RWPE1 (cell line): Measurements from ENCODE around the gene SPSB2.

Experiments used
- CTCF ChIA-PET: fragments of 350-600 bp; sonication (Branson Sonifier 250); formaldehyde crosslinking; extraction: SDS; loops from one replicate; lab custom pipeline; 2021; lab: Yijun Ruan, JAX
- POLR2A ChIA-PET: fragments of 400-600 bp; formaldehyde crosslinking; extraction: SDS; loops from one replicate; lab custom pipeline; 2020; ENCODE audit warnings: antibody characterized with exemption; ENCODE audit not compliant: low non-redundant PET; lab: Yijun Ruan, JAX
- DNase-seq: peaks from one replicate; pipeline ENCODE4 v3.0.0; 2012; ENCODE audit warnings: low spot score
- H3K27ac ChIP-seq: fragments of 450-650 bp; 2 replicates; pipeline ENCODE4 v1.5.1; 2017
- CTCF ChIP-seq: fragments of 450-650 bp; conservative IDR thresholded peaks from 2 replicates; pipeline ENCODE4 v1.5.1; 2017; ENCODE audit warnings: low read depth, mild to moderate bottlenecking

The SPSB2 gene

GRCh38 chr12:6855322-6855721 is 17.8 kb downstream of the SPSB2 start:
- no peak for TF ChIP-seq CTCF
- ChIA-PET POLR2A (no interaction called here), CTCF (interaction anchor here (1.3 kb wide), 1 partner anchor 14 kb away, joined by 6 read pairs; no protein-coding TSS in a partner anchor)
- no peak overlapping the region for H3K27ac ChIP-seq
- no peak for DNase-seq

GRCh38 chr12:6854036-6854435 is 19.1 kb downstream of the SPSB2 start:
- peak overlapping the region; percentile 37 for H3K27ac ChIP-seq
- ChIA-PET CTCF (interaction anchor here (0.6 to 1.3 kb wide), 3 partner anchors 11 to 193 kb away, joined by 3 to 6 read pairs (median 4); no protein-coding TSS in a partner anchor), POLR2A (no interaction called here)
- no peak for DNase-seq
- TF ChIP-seq CTCF, result no peak

DNA sequence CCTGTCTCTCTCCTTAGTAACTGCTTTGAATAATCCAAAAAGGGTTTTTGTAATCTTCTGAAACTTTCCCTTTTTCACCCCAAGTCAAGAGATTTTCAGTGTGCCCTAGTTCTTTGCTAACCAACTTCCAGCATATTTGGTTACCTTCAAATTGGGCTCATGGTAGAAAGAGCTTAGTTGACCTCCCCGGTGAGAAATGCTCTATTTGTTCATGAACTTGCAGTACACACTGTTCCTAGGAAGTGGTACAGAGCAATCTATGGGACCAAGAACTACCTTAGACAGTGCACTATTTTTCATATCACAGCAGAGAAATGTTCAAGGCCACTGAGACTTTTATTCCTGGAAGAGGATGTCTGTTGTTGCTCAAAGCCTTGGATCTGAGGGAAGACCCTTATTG is 19.5 kb downstream of the SPSB2 start:
- ChIA-PET CTCF (interaction anchor here (1.6 kb wide), 1 partner anchor 16 kb away, joined by 7 read pairs; no protein-coding TSS in a partner anchor), POLR2A (interaction anchor here (2.6 kb wide), 1 partner anchor 14 kb away, joined by 13 read pairs; the partner anchor contains the start of gene TPI1)
- peak overlapping the region; percentile 85 for H3K27ac ChIP-seq

DNA sequence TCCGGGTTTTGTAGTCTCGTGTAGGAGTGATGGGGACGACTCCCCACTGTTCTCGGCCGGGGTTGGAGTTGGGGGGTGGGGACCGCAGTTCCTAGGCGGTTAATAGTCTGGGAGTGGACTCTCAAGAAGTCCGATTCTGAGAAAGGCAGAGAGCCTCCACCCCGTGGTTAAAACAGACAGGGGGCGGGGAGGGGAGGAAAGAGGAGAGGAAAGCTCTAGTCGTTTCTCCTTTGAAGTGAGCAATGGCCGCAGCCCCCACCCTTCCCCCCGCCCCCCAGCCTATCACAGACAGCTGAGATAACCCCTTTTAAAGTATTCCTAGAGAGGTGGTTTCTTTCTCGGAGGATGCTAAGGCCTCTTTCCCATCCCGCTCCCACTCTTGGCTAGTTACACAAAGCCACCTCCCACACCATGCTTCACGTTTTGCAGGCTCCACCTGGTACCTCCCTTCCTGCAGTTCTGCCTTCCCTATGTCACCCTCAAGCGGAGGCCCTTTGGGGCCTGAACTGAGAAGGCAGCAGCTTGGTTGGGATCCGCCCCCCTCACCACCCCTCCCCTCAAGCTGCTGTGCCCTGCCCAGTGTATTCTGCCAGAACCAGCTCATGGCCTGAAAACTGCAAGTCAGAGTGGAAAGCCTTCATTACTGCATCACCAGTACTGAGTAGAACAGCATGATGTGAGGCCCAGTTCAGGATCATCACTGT is 20.3 kb downstream of the SPSB2 start:
- DNase-seq, result peak; percentile 55
- TF ChIP-seq CTCF, result no peak
- peak overlapping the region; percentile 85 for H3K27ac ChIP-seq
- ChIA-PET POLR2A (interaction anchor here (0.6 to 2.6 kb wide), 7 partner anchors 12 to 128 kb away, joined by 3 to 13 read pairs (median 3); partner anchors contain the start of genes GNB3, MLF2 and TPI1), CTCF (interaction anchor here (0.6 to 1.6 kb wide), 4 partner anchors 15 to 28 kb away, joined by 3 to 7 read pairs (median 4); no protein-coding TSS in a partner anchor)

More for the DNA sequence above, 19.5 kb downstream of the SPSB2 start:
- DNase-seq, result no peak
- TF ChIP-seq CTCF, result no peak

- peak within 1 kb of the TSS; percentile 85 for H3K27ac ChIP-seq
- no peak for TF ChIP-seq CTCF
- DNase-seq, result peak; percentile 98
- POLR2A ChIA-PET, result interaction anchor here (0.5 to 2.6 kb wide), 8 partner anchors 12 to 156 kb away, joined by 3 to 13 read pairs (median 3); partner anchors contain the start of genes COPS7A, GNB3, MLF2 and TPI1
- CTCF ChIA-PET, result interaction anchor here (0.6 to 1.6 kb wide), 4 partner anchors 15 to 27 kb away, joined by 3 to 7 read pairs (median 4); no protein-coding TSS in a partner anchor
Observed at GRCh38 chr12:6851921-6852650, 21.0 kb downstream of the SPSB2 start, which contains the start of gene USP5. Gene USP5 (plus strand): TSS chr12:6852150. CDS start chr12:6852180, 30 bp downstream.
